Gastroesophageal sphincter (tissue), 4 donors: ENCODE measurements around the gene TST. TPM values are rescaled to one million over a fixed set of nuclear protein-coding genes. Genes with fewer than 3 reads are reported as not detected.

Experiments used
- ATAC-seq: fragments of 150-250 bp; one replicate; pipeline ENCODE4 v1.9.1; 2016; ENCODE audit warnings: mild to moderate bottlenecking, moderate library complexity
- H3K27ac ChIP-seq, 4 donors: fragments of 200-600 bp; sonication (generic) in 3 of 4; 1 replicate in 3 of 4; 2 replicates in 1 of 4; pipeline ENCODE4 v1.5.1; 2016 to 2019
- H3K27me3 ChIP-seq: fragments of 200-600 bp; sonication (generic); one replicate; pipeline ENCODE4 v1.5.1; 2019
- H3K36me3 ChIP-seq, 2 donors: fragments of 200-600 bp; sonication (generic); one replicate each; pipeline ENCODE4 v1.5.1; 2019; ENCODE audit warnings: control low read depth in 1 of 2
- H3K4me1 ChIP-seq, 3 donors: fragments of 200-600 bp; sonication (generic); 1 replicate in 2 of 3; 2 replicates in 1 of 3; pipeline ENCODE4 v1.5.1; 2016 to 2019; ENCODE audit warnings: control low read depth in 2 of 3
- H3K4me3 ChIP-seq, 2 donors: fragments of 200-600 bp; sonication (generic); one replicate each; pipeline ENCODE4 v1.5.1; 2019; ENCODE audit warnings: mild to moderate bottlenecking in 1 of 2, moderate library complexity in 1 of 2
- H3K9me3 ChIP-seq, 3 donors: fragments of 200-600 bp; sonication (generic); one replicate each; pipeline ENCODE4 v1.5.1; 2017 to 2019; ENCODE audit warnings: control low read depth in 2 of 3
- EP300 ChIP-seq: sonication (generic); formaldehyde crosslinking; IDR thresholded peaks from one replicate; pipeline ENCODE4 v1.6.1; 2017; ENCODE audit warnings: antibody characterized with exemption, mild to moderate bottlenecking
- POLR2A ChIP-seq, 2 donors: fragments of 450-650 bp; IDR thresholded peaks; one replicate each; pipeline ENCODE4 v1.6.1; 2017; ENCODE audit warnings: antibody characterized with exemption in 2 of 2, mild to moderate bottlenecking in 2 of 2, moderate library complexity in 1 of 2
- POLR2AphosphoS5 ChIP-seq: sonication (generic); formaldehyde crosslinking; IDR thresholded peaks from one replicate; pipeline ENCODE4 v1.6.1; 2017; ENCODE audit warnings: antibody characterized with exemption
- WGBS, 2 donors: methylation state at CpG; one replicate each; pipeline ENCODE4 v1.1.5; 2018; ENCODE audit warnings: low coverage in 1 of 2; 5-methylcytosine and 5-hydroxymethylcytosine counted together
- total RNA-seq, 4 donors: library from RNA; depleted of rRNA; stranded (reverse); fragments of >200 nt; gene quantifications; one replicate each; pipeline ENCODE4 v1.1.0, GENCODE V29; 2016
- TF ChIP-seq, protein P1 (sequence below), 4 experiments: fragments of 200-600 bp in 2 of 4; fragments of 450-650 bp in 2 of 4; sonication (generic) in 1 of 4; IDR thresholded peaks; one replicate each; pipeline ENCODE4 v1.5.1; 2017 to 2019; ENCODE audit warnings: antibody characterized with exemption in 4 of 4, mild to moderate bottlenecking in 2 of 4, moderate library complexity in 2 of 4

Gene TST
- total RNA-seq, 4 donors from 2014 or later: 19.1 to 38.7 (median 31.7) TPM

DNA sequence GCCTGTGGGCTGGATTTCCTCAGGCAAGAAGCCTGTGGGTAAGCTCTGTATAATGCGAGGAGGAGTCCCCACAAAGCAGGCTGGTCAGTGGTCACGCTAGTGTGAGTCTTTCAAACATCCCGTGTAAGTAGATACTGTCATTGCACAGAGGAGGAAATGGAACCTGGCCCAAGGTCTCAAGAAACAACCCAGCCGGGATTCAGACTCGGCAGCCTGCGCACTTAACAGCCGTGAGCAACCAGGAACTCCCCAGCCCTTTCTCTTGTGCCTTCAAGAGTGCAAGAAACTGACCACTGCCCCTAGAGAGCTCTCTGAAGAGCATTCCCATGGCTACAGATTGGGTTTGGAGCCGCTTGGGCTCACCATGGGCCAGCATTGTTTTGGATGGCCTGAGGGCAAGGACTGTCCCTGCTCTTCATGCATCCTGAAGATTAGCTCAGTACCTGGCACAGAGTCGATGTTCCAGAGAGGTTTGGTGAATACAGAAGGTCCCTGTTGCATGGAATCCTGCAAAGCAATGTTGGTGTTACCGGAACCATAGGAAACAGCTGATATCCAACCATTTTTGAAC is 6.3 kb upstream of the TST start:
- TF ChIP-seq EP300 (no peak), POLR2AphosphoS5 (no peak), POLR2A (IDR thresholded peaks at IDR 0.05) (no peak)
- TF ChIP-seq, protein P1, sequence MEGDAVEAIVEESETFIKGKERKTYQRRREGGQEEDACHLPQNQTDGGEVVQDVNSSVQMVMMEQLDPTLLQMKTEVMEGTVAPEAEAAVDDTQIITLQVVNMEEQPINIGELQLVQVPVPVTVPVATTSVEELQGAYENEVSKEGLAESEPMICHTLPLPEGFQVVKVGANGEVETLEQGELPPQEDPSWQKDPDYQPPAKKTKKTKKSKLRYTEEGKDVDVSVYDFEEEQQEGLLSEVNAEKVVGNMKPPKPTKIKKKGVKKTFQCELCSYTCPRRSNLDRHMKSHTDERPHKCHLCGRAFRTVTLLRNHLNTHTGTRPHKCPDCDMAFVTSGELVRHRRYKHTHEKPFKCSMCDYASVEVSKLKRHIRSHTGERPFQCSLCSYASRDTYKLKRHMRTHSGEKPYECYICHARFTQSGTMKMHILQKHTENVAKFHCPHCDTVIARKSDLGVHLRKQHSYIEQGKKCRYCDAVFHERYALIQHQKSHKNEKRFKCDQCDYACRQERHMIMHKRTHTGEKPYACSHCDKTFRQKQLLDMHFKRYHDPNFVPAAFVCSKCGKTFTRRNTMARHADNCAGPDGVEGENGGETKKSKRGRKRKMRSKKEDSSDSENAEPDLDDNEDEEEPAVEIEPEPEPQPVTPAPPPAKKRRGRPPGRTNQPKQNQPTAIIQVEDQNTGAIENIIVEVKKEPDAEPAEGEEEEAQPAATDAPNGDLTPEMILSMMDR (IDR thresholded peaks at IDR 0.05): no peak
- Histone ChIP-seq H3K27ac (no peak overlapping the region), H3K4me3 (no peak overlapping the region), H3K36me3 (peaks cover 0 to 74% of the 10 kb centered on the region in 2 donors), H3K4me1 (peaks cover 0 to 41% (median 10%) of the 10 kb centered on the region in 3 donors), H3K27me3 (no peaks in the 10 kb centered on the region), H3K9me3 (no peaks in the 10 kb centered on the region)
- 73% methylated on average over 5 of the region's 10 CpGs; no CpG with 5 or more reads in 1 of the 2 donors for WGBS, 2 donors
- no peak for ATAC-seq

DNA sequence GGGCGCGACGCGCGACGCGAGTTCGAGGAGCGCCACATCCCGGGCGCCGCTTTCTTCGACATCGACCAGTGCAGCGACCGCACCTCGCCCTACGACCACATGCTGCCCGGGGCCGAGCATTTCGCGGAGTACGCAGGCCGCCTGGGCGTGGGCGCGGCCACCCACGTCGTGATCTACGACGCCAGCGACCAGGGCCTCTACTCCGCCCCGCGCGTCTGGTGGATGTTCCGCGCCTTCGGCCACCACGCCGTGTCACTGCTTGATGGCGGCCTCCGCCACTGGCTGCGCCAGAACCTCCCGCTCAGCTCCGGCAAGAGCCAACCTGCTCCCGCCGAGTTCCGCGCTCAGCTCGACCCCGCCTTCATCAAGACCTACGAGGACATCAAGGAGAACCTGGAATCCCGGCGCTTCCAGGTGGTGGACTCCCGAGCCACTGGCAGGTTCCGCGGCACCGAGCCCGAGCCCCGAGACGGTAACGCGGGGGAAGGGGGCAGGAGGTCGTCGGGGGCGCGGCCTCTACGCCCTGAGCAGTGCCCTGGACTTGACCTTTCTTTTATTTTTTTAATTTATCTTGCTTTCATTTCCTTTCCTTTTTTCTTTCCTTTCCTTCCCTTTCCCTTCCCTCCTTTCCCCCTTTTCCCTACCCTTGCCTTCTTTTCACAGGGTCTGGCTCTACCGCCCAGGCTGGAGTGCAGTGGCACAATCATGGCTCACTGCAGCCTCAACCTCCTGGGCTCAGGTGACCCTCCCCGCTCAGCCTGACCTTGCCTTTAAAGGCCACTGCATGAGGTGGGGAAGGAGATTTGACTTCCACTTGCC is 5.3 kb upstream of the TST start:
- H3K36me3 ChIP-seq: peaks cover 0 to 64% of the 10 kb centered on the region in 2 donors
- WGBS, 2 donors: 89 to 97% methylated on average over 7 to 36 of the region's 71 CpGs
- ATAC-seq: no peak
- no peaks in the 10 kb centered on the region for H3K9me3 ChIP-seq
- H3K27me3 ChIP-seq: no peaks in the 10 kb centered on the region
- TF ChIP-seq POLR2AphosphoS5 (no peak), POLR2A (IDR thresholded peaks at IDR 0.05) (no peak), EP300 (no peak)
- no peak overlapping the region for H3K4me3 ChIP-seq
- peaks cover 0 to 45% (median 13%) of the 10 kb centered on the region in 3 donors for H3K4me1 ChIP-seq
- no peak overlapping the region for H3K27ac ChIP-seq

DNA sequence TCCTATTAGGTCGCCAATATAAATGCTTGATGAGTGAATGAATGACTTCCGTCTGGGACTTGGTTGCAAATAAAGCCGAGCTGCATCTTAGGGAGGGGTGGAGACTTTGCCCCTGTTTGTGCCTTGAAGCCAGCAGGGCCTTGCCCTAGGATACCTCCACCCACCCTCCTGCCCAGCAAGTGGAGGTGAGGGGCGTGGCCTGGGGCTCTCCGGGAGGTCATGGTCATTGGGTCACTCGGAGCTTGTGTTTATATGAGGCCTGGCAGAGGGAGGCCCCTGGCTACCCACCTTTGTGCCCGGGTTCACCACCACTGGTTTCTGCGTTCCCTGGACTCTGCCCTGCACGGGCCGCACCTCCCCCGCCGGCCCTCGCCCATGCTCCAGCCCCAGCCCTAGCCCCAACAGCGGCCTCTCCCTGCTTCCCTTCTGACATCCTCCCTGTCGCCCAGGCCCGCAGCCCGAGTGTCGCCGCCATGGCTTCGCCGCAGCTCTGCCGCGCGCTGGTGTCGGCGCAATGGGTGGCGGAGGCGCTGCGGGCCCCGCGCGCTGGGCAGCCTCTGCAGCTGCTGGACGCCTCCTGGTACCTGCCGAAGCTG is 4.6 kb upstream of the TST start:
- 88% methylated on average over 11 of the region's 34 CpGs; no CpG with 5 or more reads in 1 of the 2 donors for WGBS, 2 donors
- no peaks in the 10 kb centered on the region for H3K9me3 ChIP-seq
- no peak overlapping the region for H3K4me3 ChIP-seq
- TF ChIP-seq POLR2A (IDR thresholded peaks at IDR 0.05) (no peak), POLR2AphosphoS5 (no peak), EP300 (no peak)
- TF ChIP-seq, protein P1 (IDR thresholded peaks at IDR 0.05): no peak
- H3K36me3 ChIP-seq: peaks cover 0 to 57% of the 10 kb centered on the region in 2 donors
- peaks cover 0 to 46% (median 13%) of the 10 kb centered on the region in 3 donors for H3K4me1 ChIP-seq
- no peak overlapping the region for H3K27ac ChIP-seq
- H3K27me3 ChIP-seq: no peaks in the 10 kb centered on the region
- no peak for ATAC-seq

DNA sequence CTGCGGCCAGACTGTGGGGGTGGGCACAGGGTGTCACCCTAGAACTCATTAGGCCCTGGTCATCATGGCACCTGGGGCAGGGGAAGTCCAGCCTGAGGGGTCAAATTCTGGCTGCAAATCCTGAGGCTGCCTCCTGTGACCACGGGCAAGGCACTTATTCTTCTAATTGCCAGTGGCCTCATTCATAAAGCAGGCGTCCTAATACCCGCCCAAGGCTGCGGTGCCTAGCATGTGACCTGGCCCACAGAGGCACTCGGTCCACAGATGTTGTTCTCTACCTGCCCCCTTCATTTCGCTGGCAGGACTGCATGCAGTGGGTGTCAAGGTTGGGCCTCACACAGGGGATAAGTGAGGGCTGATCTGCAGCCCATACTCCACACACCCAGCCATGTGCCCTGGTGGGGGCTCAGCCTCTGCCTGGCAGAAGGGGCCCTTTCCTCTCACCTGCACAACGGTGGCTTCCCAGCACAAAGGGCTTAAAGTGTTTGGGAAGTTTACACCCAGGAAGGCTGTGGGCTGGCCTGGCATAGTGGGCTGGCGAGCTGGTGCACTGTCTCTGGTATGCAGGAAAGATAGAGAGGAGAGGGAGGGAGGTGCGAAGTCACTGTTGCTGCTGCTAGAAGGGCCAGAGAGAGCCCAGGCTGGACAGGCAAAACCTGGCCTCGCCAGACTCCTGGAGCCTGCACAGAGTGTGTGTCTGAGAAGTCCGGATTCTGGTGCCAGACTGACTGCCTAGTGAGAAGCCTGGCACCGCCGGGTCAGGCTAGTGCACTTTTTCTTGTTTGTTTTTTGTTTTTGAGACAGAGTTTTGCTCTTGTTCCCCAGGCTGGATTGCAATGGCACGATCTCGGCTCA is 3.5 kb upstream of the TST start:
- Histone ChIP-seq H3K27ac (no peak overlapping the region), H3K27me3 (no peaks in the 10 kb centered on the region), H3K36me3 (peaks cover 0 to 51% of the 10 kb centered on the region in 2 donors), H3K4me1 (peaks cover 0 to 57% (median 22%) of the 10 kb centered on the region in 3 donors), H3K4me3 (no peak overlapping the region), H3K9me3 (no peaks in the 10 kb centered on the region)
- no peak for ATAC-seq
- TF ChIP-seq POLR2AphosphoS5: no peak
- TF ChIP-seq EP300: no peak
- no peak for TF ChIP-seq POLR2A (IDR thresholded peaks at IDR 0.05)
- TF ChIP-seq, protein P1 (IDR thresholded peaks at IDR 0.05): no peak
- 92 to 95% methylated on average over 2 to 4 of the region's 16 CpGs for WGBS, 2 donors
